Caco-2 (cell line): ENCODE data around the gene WDR59. TPM values are rescaled to one million over a fixed set of nuclear protein-coding genes. Genes with fewer than 3 reads are reported as not detected.

ENCODE experiments used
- BruUV-seq: library from RNA; stranded (reverse); fragments of 400-500 nt; replicated peaks from 2 replicates; lab custom pipeline; 2021; lab: Mats Ljungman, UMichigan
- CTCF ChIA-PET: fragments of 300-600 bp; sonication (Branson Sonifier 250); formaldehyde crosslinking; loops from one replicate; lab custom pipeline; 2022; ENCODE audit warnings: antibody characterized with exemption; lab: Charles Lee
- POLR2A ChIA-PET: fragments of 300-600 bp; sonication (Branson Sonifier 250); formaldehyde crosslinking; loops from one replicate; lab custom pipeline; 2022; ENCODE audit warnings: antibody characterized with exemption; lab: Charles Lee
- DNase-seq, 2 experiments: peaks; one replicate each; pipeline versions ENCODE4 v3.0.0 to v3.0.0-alpha.2; 2020 to 2022
- H3K27me3 ChIP-seq: replicated peaks from 2 replicates; pipeline ENCODE4 v1.6.0; 2011; ENCODE audit warnings: low read length; ENCODE audit not compliant: control insufficient read depth, insufficient read depth
- H3K36me3 ChIP-seq: 2 replicates; pipeline ENCODE4 v1.5.1; 2011; ENCODE audit warnings: low read length; ENCODE audit not compliant: control insufficient read depth, insufficient read depth
- H3K4me1 ChIP-seq: fragments of 250-450 bp; sonication (Bioruptor Pico); 2 replicates; pipeline ENCODE4 v1.5.1; 2020; ENCODE audit warnings: mild to moderate bottlenecking
- H3K4me3 ChIP-seq: 2 replicates; pipeline ENCODE4 v1.5.1; 2011; ENCODE audit warnings: low read depth, mild to moderate bottlenecking, control low read depth, low read length
- H3K9me3 ChIP-seq: fragments of 250-450 bp; sonication (Bioruptor Pico); 2 replicates; pipeline ENCODE4 v1.5.1; 2020; ENCODE audit warnings: mild to moderate bottlenecking, moderate library complexity
- H3K27ac Mint-ChIP-seq: one replicate; pipeline ENCODE4 v1.8.0; 2022; ENCODE audit warnings: mixed read lengths; ENCODE audit not compliant: unreplicated experiment
- H3K27me3 Mint-ChIP-seq: one replicate; pipeline ENCODE4 v1.8.0; 2022; ENCODE audit warnings: mixed read lengths; ENCODE audit not compliant: insufficient read depth, unreplicated experiment
- H3K36me3 Mint-ChIP-seq: one replicate; pipeline ENCODE4 v1.8.0; 2022; ENCODE audit warnings: mild to moderate bottlenecking, mixed read lengths; ENCODE audit not compliant: insufficient read depth, unreplicated experiment
- H3K4me1 Mint-ChIP-seq: one replicate; pipeline ENCODE4 v1.8.0; 2022; ENCODE audit warnings: low read depth, mixed read lengths; ENCODE audit not compliant: unreplicated experiment
- H3K4me3 Mint-ChIP-seq: one replicate; pipeline ENCODE4 v1.8.0; 2022; ENCODE audit warnings: mild to moderate bottlenecking, moderate library complexity, mixed read lengths; ENCODE audit not compliant: unreplicated experiment
- H3K9me3 Mint-ChIP-seq: one replicate; pipeline ENCODE4 v1.8.0; 2022; ENCODE audit warnings: mixed read lengths; ENCODE audit not compliant: unreplicated experiment
- intact Hi-C: fragments of 100-400 bp; cut with micrococcal nuclease; formaldehyde crosslinking; loops from one replicate; pipeline ENCODE4 v1.10.0; 2022; ENCODE audit not compliant: unreplicated experiment
- total RNA-seq: library from RNA; stranded (reverse); gene quantifications from 2 replicates; pipeline ENCODE4 v1.2.3, GENCODE V29; 2022
- TF ChIP-seq, protein P1 (sequence below), 2 experiments: fragments of 200-600 bp in 1 of 2; IDR thresholded peaks; 1 replicate in 1 of 2; 2 replicates in 1 of 2; pipeline versions ENCODE4 v1.5.1 to v1.8.0; 2011 to 2022; ENCODE audit warnings: antibody characterized with exemption in 1 of 2, control low read depth in 1 of 2, inconsistent platforms in 1 of 2, low read depth in 1 of 2, low read length in 1 of 2, mild to moderate bottlenecking in 1 of 2, moderate library complexity in 1 of 2; ENCODE audit not compliant: insufficient read depth in 1 of 2, severe bottlenecking in 1 of 2, unreplicated experiment in 1 of 2

WDR59 gene
- total RNA-seq, 1 experiment from 2014 or later = 148 TPM

DNA sequence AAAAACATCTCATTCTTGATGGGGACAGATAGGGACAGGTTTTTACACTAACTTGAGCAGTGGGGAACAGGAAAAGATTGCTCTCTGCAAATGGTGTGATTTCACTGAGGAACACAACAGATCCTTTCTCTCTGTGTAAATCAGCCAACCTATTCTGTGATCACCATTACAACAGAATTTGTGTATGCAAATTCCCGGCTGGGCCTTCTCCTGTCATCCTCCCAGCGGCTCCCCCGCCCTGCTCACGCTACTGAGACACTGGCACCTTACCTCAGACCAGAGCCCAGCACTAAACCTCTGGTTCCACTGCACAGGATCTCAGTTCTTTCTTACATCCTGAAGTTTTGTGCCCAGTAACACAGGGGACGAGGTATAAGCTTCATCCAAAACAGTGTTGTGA, 113.3 kb downstream of the WDR59 start:
- intact Hi-C loops = no loop called here
- CTCF ChIA-PET = interaction anchor here (2.3 kb wide), 1 partner anchor 9 kb away, joined by 8 read pairs; no protein-coding TSS in a partner anchor
- BruUV-seq = no TSS peak
- H3K4me1 ChIP-seq = peaks cover 13% of the 10 kb centered on the region
- H3K9me3 ChIP-seq = no peaks in the 10 kb centered on the region
- peaks cover 3% of the 10 kb centered on the region for H3K36me3 ChIP-seq
- H3K27ac Mint-ChIP-seq = no peak overlapping the region
- TF ChIP-seq, protein P1, sequence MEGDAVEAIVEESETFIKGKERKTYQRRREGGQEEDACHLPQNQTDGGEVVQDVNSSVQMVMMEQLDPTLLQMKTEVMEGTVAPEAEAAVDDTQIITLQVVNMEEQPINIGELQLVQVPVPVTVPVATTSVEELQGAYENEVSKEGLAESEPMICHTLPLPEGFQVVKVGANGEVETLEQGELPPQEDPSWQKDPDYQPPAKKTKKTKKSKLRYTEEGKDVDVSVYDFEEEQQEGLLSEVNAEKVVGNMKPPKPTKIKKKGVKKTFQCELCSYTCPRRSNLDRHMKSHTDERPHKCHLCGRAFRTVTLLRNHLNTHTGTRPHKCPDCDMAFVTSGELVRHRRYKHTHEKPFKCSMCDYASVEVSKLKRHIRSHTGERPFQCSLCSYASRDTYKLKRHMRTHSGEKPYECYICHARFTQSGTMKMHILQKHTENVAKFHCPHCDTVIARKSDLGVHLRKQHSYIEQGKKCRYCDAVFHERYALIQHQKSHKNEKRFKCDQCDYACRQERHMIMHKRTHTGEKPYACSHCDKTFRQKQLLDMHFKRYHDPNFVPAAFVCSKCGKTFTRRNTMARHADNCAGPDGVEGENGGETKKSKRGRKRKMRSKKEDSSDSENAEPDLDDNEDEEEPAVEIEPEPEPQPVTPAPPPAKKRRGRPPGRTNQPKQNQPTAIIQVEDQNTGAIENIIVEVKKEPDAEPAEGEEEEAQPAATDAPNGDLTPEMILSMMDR (IDR thresholded peaks at IDR 0.05; ENCODE audit: insufficient read depth in 1 of 2, low read depth in 1 of 2, low read length in 1 of 2, severe bottlenecking in 1 of 2, unreplicated experiment in 1 of 2) = no peak
- no peak overlapping the region for H3K4me3 Mint-ChIP-seq
- POLR2A ChIA-PET = no interaction called here
- H3K4me3 ChIP-seq = no peak overlapping the region
- no peaks in the 10 kb centered on the region for H3K27me3 ChIP-seq
- no peaks in the 10 kb centered on the region for H3K27me3 Mint-ChIP-seq
- no peaks in the 10 kb centered on the region for H3K9me3 Mint-ChIP-seq
- no peak for DNase-seq
- peaks cover 30% of the 10 kb centered on the region for H3K4me1 Mint-ChIP-seq
- H3K36me3 Mint-ChIP-seq = peaks cover 39% of the 10 kb centered on the region

DNA sequence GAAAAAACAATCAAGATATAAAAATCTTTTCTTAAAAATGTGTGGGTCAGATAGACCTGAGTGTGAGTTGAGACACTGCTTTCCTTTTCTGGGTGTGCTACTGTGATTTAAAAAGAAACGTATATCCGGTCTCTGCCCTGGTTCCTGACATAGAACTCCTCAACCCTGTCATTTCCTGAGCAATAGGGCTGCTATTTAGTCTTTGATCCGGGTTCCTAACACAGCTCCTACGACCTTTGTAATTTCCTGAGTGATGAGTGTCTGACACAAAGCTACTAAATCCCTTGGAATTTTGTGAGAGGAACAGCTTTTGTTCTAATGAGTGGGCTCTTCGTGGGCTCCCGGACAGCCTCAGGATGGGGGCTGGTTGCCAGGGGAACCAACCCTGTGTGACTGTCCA, 116.4 kb downstream of the WDR59 start:
- TF ChIP-seq, protein P1 (IDR thresholded peaks at IDR 0.05; ENCODE audit: insufficient read depth in 1 of 2, low read depth in 1 of 2, low read length in 1 of 2, severe bottlenecking in 1 of 2, unreplicated experiment in 1 of 2) = no peak
- Mint-ChIP-seq H3K36me3 (peaks cover 18% of the 10 kb centered on the region), H3K4me1 (peaks cover 24% of the 10 kb centered on the region), H3K9me3 (no peaks in the 10 kb centered on the region), H3K4me3 (no peak overlapping the region), H3K27ac (peak overlapping the region; percentile 77), H3K27me3 (no peaks in the 10 kb centered on the region)
- no peaks in the 10 kb centered on the region for H3K9me3 ChIP-seq
- H3K36me3 ChIP-seq = peaks cover 1% of the 10 kb centered on the region
- CTCF ChIA-PET = interaction anchor here (1.5 kb wide), 1 partner anchor 116 kb away, joined by 5 read pairs; the partner anchor contains the start of gene WDR59
- intact Hi-C loops = no loop called here
- peak in 1 of 2 experiments; percentile 27 for DNase-seq
- POLR2A ChIA-PET = interaction anchor here (0.6 kb wide), 1 partner anchor 57 kb away, joined by 3 read pairs; no protein-coding TSS in a partner anchor
- H3K4me3 ChIP-seq = no peak overlapping the region
- peaks cover 13% of the 10 kb centered on the region for H3K4me1 ChIP-seq
- no TSS peak for BruUV-seq
- no peaks in the 10 kb centered on the region for H3K27me3 ChIP-seq

DNA sequence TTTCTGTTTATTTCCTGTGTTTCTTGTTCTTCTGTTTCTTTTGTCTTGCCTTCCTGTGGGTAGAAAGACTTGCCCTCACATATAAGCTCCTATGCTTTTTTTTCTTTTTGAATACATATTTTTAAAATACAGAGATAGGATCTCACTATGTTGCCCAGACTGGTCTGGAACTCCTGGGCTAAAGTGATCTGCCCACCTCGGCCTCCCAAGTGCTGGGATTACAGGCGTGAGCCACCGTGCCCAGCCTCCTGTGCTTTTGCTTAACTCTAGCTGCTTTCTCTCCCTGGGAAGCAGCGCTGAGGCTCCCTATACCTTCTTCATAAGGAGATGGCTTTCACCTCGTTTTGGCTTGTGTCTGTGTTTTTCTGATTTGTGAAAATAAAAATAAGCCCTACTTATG, 116.9 kb downstream of the WDR59 start:
- peaks cover 24% of the 10 kb centered on the region for H3K4me1 Mint-ChIP-seq
- TF ChIP-seq, protein P1 (IDR thresholded peaks at IDR 0.05; ENCODE audit: insufficient read depth in 1 of 2, low read depth in 1 of 2, low read length in 1 of 2, severe bottlenecking in 1 of 2, unreplicated experiment in 1 of 2) = no peak
- H3K9me3 Mint-ChIP-seq = no peaks in the 10 kb centered on the region
- Histone ChIP-seq H3K4me1 (peaks cover 13% of the 10 kb centered on the region), H3K9me3 (no peaks in the 10 kb centered on the region), H3K36me3 (peaks cover 1% of the 10 kb centered on the region), H3K4me3 (no peak overlapping the region), H3K27me3 (no peaks in the 10 kb centered on the region)
- BruUV-seq = no TSS peak
- H3K36me3 Mint-ChIP-seq = peaks cover 18% of the 10 kb centered on the region
- ChIA-PET POLR2A (interaction anchor here (0.6 kb wide), 1 partner anchor 57 kb away, joined by 3 read pairs; no protein-coding TSS in a partner anchor), CTCF (interaction anchor here (1.5 kb wide), 1 partner anchor 117 kb away, joined by 5 read pairs; the partner anchor contains the start of gene WDR59)
- peak overlapping the region; percentile 77 for H3K27ac Mint-ChIP-seq
- no peaks in the 10 kb centered on the region for H3K27me3 Mint-ChIP-seq
- intact Hi-C loops = no loop called here
- no peak overlapping the region for H3K4me3 Mint-ChIP-seq
- DNase-seq = no peak
